DMS 273 (cell line): ENCODE data around the gene MTURN.
"Not testable (repeated sequence)": the region's sequence is repeated elsewhere in the genome, so short reads cannot be mapped to it uniquely, and the experiment has no call there.

Experiments used
- DNase-seq: peaks from one replicate; lab custom pipeline; 2025; ENCODE audit not compliant: unreplicated experiment; lab: John Stamatoyannopoulos, UW

Gene MTURN

DNA sequence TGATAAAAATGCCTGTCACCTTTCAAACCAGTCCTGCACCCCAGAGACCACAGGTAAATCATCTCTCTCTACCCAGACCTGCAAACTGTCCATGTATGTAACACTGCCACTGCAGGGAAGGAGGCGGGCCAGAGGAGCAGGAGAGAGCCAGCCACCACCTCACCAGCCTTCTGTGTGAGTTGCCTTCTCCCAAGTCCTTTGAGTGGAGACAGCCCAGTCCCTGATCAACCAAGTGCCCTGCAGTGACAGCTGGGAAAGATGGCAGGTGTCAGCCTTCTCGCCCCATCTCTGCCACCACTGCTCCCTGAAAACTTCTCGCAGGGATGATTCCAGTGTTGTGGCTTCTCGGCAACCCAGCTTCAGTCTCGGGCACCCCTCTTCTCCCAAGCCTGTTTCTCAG is 42.4 kb downstream of the MTURN start:
- no peak for DNase-seq

DNA sequence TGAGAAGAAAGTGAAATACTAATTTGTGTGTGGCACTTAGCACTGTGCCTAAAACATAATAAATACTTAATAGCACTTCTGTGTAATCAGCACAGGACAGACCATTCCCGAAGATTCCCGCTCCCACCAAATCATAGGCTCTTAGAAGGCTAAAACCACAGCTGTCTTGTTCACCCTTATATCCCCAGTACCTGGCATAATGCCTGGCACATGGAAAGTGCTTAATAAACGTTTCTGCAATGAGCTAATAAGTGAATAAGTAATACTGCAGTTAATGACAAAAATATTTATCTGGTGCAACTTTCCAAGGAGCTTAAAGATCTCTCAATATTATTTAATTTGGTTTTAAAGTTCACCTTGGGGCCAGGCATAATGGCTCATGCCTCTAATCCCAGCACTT is 43.2 kb downstream of the MTURN start:
- DNase-seq = peak; percentile 59

DNA sequence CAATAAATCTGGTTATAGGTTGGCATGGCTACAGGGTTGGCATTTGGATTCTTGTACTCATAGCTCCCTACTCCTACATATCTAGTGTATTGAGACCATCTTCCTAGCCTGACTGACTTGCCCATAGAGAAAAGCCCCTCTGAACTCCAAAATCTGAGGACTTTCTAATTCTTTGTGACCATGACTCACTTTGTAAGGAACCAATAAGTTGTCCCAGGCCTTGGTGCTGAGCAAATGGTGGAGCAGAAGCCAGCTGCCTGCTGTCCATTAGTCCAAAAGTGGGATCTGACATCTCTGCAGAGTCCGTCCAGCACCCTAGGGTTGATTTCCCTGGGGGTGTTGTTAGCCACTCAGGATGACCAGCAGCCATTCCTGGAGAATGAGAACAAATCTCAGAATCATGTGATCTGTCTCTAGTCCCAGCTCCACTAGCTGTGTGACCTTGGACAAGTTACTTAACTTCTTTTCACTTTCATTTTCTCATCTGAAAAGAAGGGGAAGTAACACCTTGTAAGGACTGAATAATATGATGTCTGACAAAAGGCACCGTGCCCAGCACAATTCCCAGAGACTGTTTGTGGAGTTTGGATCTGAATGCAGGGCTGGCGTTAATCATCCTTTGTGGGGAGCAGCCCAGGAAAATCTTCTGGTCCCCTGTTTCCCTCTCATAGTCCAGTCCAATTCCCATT is 44.1 kb downstream of the MTURN start:
- DNase-seq = no peak

DNA sequence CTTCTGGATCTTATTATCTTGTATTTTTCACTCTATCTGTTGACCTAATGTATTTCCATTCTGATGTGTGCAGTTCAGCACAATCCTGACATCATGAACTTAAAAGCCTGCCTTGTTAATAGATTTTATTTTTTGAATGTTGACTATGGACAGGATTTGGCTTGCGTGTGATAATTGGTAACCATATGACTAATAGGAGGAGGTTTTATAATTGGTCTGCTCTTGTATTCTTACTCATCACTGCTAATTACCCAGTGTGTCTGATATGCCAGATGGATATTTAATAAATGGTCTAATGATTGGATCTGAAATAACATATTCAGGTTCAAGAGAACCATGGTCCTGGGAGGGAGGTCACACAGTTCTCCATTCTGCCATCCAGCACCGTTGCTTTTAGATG is 45.9 kb downstream of the MTURN start:
- peak; percentile 50 for DNase-seq

DNA sequence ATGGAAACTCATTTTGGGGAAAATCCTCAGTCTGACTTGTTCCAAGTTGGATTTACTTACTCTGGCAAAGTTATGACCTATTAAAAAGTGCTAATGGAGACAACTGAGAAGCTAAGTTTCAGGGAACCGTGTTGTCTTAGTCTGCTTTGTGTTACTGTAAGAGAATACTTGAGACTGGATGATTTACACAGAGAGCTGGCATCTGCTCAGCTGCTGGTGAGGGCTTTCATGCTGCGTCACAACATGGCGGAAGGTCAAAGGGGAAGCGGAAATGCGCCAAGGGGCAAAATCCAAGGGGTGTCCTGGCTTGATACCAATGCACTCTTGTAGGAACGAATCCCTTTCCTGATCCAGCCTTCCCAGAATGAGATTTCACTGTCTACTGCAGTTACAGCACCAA is 46.4 kb downstream of the MTURN start:
- no peak for DNase-seq

DNA sequence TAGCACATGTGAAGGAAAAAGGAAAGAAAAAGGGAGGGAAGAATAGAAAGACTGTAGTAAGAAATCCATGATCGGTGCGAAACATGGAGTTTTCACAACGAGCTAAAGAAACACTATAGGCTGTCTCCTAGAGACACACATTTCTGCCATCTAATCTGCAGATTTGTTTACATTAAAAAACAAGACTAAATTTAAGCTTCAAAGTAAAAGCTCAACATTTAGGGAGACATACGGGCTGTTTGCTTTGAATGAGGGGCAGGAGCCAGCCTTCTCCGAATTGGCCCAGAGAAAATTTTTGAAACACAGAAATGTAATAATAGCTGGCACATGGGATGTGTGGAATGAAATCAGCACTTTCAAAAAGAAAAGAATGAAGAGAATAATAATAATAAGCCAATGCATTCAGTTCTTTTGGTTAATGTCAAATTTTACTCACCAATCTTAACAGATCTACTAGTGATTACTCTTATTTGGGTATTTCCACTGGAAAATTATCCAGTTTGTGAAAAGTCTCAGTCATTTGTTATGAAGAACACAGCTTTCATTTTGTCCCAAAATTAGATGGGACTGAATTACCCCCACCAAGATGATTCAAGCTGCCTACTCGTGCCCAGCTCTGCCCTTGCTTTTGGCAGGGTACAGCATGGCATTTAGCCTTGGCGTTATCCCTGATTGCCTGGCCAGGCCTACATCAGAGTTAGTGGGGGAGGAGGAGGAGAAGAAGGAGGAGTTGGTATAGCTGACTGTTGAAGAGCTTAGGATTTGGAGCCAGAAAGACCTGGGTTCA is 47.1 kb downstream of the MTURN start:
- DNase-seq = no peak

DNA sequence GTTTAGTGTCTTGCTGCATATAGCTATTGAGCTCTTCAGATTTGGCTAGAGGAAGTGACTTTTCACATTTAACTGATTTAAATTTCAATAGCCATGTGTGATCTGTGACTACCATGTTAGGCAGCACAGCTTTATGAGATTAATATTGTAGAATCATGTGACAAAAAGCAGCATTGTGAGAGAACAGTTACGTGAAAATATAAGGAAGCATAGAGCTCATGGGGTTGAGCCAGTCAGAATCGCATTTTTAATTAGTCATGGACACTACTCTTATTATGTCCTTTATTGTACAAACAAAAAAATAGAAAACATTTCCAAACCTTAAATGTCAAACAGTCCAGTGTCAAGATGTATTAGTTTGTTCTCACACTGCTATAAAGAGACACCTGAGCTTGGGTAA is 48.0 kb downstream of the MTURN start:
- DNase-seq = no peak

DNA sequence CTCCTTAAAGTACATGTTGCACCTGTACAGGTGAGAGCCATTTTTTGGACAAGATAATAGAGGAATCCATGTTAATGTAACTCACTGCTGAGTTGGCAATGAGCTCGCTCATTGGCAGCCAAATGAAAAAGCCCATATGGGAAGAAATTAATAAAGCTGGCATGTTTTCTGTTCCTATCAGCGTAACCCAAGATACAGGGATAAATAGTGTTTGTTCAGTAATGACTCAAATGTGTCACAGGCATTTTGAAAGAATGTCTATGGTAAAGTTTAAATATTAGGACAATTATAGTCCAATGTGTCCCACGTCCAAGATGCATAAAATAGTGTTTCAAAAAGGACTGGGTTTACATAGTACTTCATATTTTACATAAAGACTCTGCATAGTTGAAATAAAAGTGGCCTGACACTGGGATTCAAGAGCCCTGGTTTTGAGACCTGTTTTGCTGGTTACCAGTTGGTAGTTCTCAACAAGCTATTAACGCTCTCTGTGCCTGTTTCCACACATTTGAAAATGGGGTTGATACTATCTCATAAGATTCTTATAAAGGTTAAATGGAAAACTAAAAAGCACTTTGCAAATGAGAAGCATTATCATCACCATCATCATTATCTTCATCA is 49.1 kb downstream of the MTURN start:
- no peak for DNase-seq

DNA sequence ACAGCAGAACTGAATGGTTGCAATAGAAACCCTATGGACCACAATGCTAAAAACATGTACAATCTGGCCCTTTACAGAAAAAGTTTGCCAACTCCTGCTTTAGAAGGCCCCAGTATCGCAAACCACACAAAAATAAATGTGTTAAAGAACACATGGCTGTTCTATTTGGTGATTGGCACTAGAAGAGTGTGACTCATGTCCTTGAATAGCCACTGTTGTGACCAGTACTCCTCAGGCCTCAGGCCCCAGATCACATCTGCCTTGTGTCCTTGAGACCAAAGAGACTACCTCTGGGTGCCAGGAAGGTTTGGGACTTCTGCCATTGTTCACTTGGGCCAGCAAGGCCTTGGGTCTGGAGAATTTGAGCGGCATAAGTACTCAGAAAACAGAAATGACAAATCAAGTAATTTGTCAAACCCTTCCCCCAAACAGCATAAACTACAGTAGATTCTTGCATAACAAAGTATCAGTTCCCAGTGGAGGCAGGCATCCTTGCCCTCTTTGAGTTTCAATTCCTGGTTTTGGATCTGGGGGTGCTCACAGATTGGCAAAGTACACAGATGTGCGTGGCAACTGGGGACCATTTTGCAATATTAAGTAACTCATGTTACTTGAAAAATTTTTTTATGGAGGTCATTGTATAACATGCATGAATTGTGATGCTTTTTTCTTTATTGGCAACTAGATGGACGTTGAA is 50.2 kb downstream of the MTURN start:
- no peak for DNase-seq

DNA sequence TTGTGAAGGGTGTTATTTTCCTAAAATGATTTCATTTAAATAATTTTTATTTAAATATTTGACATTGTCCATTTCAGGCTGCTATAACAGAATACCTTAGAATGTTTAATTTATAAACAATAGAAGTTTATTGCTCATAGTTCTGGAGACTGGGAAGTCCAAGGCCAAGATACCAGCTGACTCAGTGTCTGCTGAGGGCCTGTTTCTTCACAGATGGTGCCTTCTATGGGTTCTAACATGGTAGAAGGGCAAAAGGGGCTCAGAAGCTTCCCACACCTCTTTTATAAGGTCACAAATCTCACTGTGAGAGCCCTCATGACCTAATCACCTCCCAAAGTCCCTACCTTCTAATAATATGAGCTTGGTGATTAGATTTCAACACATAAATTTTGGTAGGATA is 50.7 kb downstream of the MTURN start:
- no peak for DNase-seq

DNA sequence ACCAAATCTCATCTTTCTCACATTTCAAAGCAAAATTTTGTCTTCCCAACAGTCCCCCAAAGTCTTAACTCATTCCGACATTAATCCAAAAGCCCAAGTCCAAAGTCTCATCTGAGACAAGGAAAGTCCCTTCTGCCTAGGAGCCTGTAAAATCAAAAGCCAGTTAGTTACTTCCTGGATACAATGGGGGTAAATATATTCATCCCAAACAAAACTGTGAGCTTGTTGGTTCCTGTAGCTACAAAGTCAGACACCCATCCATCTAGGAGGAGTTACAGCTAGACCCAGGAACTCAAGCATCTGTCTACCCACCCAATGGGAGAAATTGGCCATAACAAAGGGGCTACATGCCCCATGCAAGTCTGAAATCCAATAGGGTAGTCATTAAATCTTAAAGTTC is 51.9 kb downstream of the MTURN start:
- no peak for DNase-seq

DNA sequence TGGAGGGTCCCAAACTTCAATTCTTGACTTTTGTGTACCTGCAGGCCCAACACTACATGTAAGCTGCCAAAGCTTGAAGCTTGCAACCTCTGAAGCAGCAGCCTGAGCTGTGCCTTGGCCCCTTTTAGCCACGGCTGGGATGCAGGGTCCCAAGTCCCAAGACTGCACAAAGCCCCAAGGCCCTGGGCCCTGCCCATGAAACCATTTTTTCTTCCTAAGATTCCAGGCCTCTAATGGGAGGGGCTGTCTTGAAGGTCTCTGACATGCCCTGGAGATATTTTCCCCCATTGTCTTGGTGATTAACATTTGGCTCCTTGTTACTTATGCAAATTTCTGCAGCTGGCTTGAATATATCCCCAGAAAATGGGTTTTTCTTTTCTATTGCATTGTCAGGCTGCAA is 52.7 kb downstream of the MTURN start:
- no peak for DNase-seq

DNA sequence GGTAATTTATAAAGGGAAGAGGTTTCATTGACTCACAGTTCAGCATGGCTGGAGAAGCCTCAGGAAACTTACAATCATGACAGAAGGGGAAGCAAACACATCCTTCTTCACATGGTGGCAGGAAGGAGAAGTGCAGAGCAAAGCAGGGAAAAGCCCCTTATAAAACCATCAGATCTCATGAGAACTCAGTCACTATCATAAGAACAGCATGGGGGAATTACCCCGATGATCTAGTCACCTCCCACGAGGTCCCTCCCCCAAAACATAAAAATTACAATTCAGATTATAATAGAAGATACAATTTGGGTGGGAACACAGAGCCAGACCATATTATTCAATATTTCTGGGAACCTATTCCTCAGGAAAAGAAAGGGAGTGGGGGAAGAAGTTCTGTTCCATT is 53.6 kb downstream of the MTURN start:
- not testable (repeated sequence) for DNase-seq

DNA sequence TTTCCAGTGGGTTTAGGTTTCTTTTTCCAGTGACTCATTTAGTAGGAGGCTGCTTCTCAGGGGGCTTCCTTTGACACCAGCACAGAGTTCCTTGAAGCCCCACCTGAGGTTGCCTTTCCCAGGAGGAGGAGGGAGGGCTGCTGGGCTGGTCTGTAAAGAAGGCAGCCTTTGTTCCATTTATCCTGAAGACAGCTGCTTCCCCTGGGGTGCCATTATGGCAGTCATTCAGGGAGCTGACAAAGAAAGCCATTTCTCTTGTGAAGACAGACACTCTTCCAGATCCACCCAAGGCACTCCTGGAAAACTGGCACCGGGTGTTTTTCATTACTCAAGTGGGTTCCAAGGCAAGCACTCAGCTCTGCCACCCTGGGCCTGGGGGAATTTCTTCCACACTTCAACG is 54.0 kb downstream of the MTURN start:
- DNase-seq = no peak

DNA sequence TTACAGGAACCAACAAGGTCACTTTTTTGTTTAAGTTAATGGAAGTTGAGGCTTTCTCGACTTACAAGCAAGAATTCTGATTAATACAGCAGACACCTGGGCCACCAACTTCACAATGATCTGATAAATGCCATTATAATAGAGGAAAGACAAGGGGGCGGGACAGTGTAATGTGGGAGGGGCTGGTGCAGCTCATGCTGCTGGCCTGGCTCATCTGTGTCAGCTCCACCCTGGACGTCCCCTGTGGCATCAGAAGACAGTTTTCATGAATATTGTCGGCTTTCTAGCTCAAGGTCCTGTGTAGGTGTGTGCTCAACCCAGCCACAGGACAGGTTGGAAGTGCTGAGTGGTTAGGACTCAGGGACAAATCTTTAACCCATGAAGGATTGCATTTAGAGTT is 57.0 kb downstream of the MTURN start:
- no peak for DNase-seq

DNA sequence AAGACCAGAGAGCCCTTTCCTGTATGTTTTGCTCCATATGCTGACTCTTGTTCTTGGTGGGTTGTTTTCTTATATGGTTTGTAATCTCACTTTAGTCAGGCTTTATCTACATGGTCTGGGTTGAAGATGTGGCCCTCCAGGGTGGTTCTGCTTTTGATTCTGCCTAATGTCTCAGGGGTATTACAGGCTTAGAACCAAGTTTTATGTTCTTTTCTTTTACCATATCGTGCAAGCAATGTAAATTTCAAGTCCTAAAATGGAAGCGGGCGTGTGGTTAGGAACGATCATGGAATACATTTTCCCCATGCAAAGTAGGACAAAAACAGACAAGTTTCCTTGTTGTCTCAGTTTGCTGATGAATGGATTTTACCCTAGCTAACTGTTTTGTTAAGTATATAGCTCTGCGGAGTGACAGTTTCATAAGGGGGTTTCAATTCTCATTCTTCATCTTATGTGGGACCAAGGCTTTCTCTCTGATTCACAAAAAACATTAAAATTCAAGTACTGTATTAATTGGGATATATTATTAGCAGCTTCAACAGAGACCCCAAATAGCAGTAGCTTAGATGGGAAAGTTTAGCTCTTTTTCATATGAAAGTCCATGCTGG is 58.7 kb downstream of the MTURN start:
- DNase-seq = no peak

DNA sequence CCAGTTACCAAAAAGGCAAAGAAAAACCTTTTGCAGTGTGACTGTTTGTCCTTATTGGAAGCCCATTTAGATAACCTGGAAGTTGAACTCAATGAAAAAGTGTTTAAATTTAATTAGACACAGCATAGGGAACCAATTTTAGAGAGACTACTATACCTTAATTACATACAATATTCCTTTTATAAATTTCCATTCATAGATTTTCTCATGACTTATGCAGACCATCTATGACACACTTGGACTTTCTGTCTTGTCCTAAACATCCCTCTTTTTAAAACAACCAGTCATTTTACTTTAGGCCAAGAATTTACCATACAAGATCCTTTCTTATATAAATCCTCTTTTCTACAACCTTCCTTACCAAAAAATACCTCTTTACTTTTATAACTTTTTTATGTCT is 61.6 kb downstream of the MTURN start:
- peak; percentile 33 for DNase-seq

DNA sequence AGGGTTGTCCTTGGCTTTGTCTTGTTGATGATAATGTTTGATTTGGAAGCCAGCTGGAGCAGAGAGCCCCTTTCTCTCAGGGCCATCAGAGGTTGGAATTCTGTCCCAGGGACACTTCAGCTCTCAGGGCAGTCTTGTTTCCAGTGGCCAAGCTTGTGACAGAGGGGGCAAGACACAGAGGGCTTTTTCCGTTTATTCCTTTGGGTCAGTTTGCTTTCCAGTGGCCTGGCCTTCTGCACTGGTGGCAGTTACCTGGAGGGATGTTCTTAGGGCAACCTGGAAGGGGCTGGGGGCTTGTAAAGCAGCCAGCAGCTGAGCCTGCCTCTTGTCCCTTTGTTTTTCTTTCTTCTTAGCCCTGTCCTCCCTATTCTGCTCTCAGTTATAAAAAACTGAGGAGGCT is 62.7 kb downstream of the MTURN start:
- no peak for DNase-seq

DNA sequence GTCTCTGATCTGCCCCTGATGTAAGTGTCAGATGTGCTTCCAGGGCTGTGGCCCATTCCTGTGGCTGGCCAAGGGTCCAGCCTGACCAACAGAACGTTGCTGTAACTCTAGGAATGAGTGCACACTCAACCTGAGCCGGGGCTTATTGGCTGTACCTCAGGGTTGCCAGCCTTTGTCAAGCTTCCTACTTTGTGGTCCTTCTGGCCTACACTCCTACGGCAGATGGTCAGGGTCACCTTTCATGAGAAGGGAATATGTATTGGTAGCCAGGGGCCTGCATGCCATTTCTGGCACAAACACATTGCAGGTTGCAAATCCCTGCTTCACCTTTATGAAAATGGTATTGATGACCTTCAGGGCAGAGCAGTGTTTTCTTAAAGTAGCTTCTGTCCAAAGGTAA is 64.5 kb downstream of the MTURN start:
- no peak for DNase-seq

DNA sequence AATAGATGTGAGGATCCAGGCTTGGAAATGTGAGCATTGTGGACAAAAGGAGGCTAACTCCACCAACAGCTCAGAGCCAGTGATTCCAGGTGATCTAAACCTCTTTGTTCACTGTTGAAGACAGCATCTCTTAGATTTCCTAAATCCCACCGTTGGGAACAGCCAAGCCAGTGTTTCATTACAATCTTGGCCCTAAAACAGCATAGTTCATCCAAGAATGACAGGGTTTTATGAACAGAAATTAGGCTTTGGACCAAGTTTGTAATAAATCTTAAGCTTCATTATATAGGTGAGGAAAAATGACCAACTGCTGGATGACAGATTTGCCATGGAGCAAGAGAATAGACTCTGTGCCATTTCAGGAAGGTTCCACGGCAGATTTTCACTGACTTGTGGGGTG is 65.8 kb downstream of the MTURN start:
- no peak for DNase-seq

DNA sequence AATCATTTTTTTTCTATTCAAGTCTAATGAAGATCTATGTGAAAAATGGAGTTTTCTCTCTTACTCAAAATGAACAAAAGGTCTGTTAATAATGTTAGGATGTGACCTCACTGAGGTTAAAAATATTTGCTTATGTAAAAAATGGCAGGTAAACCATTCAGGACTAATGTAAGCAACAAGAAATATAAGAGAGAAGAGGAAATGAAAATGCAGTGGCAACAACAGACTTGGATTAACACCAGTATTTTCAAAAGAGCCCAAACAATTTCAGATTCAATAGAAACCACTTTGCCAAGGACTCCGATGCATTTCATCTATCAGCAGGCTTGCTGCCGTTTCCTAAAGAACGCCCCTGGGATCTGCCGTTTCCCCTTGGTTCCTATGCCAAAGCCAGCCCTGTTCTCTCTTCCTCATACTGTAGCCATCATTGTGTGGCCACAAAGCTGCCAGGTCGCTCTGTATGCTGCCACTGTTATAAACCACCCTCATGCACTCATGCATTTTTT is 66.4 kb downstream of the MTURN start:
- no peak for DNase-seq
